Kidney (tissue), 14 donors: ENCODE results near the gene MESP1. TPM values are rescaled to one million over a fixed set of nuclear protein-coding genes. Genes with fewer than 3 reads are reported as not detected.
A peak's percentile ranks its signal among the peaks of the same experiment; 100 is the strongest.

Experiments used
- DNase-seq, 5 donors: peaks; one replicate each; pipeline ENCODE4 v3.0.0-alpha.2; 2013 to 2020
- FAIRE-seq: peaks from 2 replicates; lab custom pipeline; 2012; peaks lifted over from hg19 to GRCh38; lab: Jason Lieb, UNC
- H3K27ac ChIP-seq, 2 donors: one replicate each; pipeline ENCODE4 v1.7.0; 2013; ENCODE audit warnings: low read depth in 2 of 2, low read length in 2 of 2, inconsistent platforms in 1 of 2
- H3K27me3 ChIP-seq: one replicate; pipeline ENCODE4 v1.7.1; 2013; ENCODE audit warnings: low read length, inconsistent platforms; ENCODE audit not compliant: control insufficient read depth, insufficient read depth
- H3K36me3 ChIP-seq, 3 donors: one replicate each; pipeline versions ENCODE4 v1.7.0 to v1.7.1; 2013; ENCODE audit warnings: low read length in 3 of 3, control low read depth in 1 of 3, inconsistent platforms in 1 of 3; ENCODE audit not compliant: insufficient read depth in 3 of 3, control insufficient read depth in 2 of 3
- H3K4me1 ChIP-seq, 3 donors: one replicate each; pipeline versions ENCODE4 v1.7.0 to v1.7.1; 2013; ENCODE audit warnings: low read length in 3 of 3, inconsistent platforms in 1 of 3, low read depth in 1 of 3; ENCODE audit not compliant: control insufficient read depth in 2 of 3, insufficient read depth in 2 of 3
- H3K4me3 ChIP-seq, 3 donors: one replicate each; pipeline versions ENCODE4 v1.7.0 to v1.8.1; 2013; ENCODE audit warnings: low read length in 3 of 3, control low read depth in 1 of 3, inconsistent platforms in 1 of 3
- H3K9ac ChIP-seq, 3 donors: one replicate each; pipeline versions ENCODE4 v1.7.0 to v1.7.1; 2013; ENCODE audit warnings: low read length in 3 of 3, control low read depth in 1 of 3, inconsistent platforms in 1 of 3
- H3K9me3 ChIP-seq, 3 donors: one replicate each; pipeline versions ENCODE4 v1.7.0 to v1.7.1; 2013; ENCODE audit warnings: low read length in 3 of 3, control low read depth in 1 of 3, inconsistent platforms in 1 of 3; ENCODE audit not compliant: control insufficient read depth in 2 of 3, insufficient read depth in 1 of 3
- intact Hi-C: fragments of 100-400 bp; cut with DNase I; formaldehyde crosslinking; loops from one replicate; pipeline ENCODE4 v1.11.1; 2022
- polyA plus RNA-seq: library from polyadenylated mRNA; stranded (reverse); fragments of 350-450 nt; fragmentation: Illumina TruSeq; extraction: RNeasy Lipid Tissue Mini Kit (QIAGEN cat#74804); gene quantifications from one replicate; pipeline ENCODE4 v1.2.3, GENCODE V29; 2014; ENCODE audit warnings: low read depth, low replicate concordance; ENCODE audit not compliant: insufficient read depth
- total RNA-seq: library from RNA; stranded (reverse); fragmentation: NEBNext Ultra II Directional; extraction: Animal tissue kit (Norgen Biotek cat#: 25700); gene quantifications from one replicate; pipeline ENCODE4 v1.2.1, GENCODE V29; 2021
- TF ChIP-seq, protein P1 (sequence below): IDR thresholded peaks from 3 replicates; pipeline ENCODE4 v1.5.1; 2012; ENCODE audit warnings: mild to moderate bottlenecking, moderate library complexity, borderline replicate concordance; ENCODE audit not compliant: insufficient read depth; ENCODE audit errors: extremely low read depth
- donor health status: control.
- donor health status: control.
- donor health status: control.
- donor health status: control.
- donor health status: control.
- donor health status: DM: yes; HTN: yes; CAD: no.
- donor health status: Normal renal cell carcinoma (clear cell type).

Gene MESP1
- total and polyA plus RNA-seq, 2 donors from 2014 or later = 2.1 to 6.0 TPM

DNA sequence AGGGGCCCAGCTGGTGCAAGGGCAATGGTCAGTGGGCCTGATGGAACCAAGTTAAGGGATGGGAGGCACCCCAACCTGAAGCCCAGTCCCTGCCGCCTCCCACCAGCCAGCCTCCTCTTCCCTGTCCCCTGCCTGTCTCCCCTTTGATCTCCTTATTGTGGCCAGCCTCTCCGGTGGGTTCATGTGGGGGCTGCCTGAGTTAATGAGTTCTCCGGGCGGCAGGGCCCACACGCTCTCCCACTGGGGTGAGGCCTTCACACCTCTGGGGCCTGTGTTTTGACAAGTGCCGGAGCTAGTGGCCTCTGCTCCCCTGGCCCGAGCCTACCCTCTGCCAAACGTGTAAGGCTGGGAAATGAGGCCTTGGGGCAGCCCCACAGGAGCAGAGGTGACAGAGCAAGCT lies 7.2 kb upstream of the MESP1 start:
- Histone ChIP-seq H3K4me3 (no peak overlapping the region), H3K9ac (no peak overlapping the region), H3K4me1 (peaks cover 0 to 9% (median 0%) of the 10 kb centered on the region in 3 donors), H3K27ac (no peak overlapping the region), H3K9me3 (no peaks in the 10 kb centered on the region), H3K36me3 (no peaks in the 10 kb centered on the region), H3K27me3 (no peaks in the 10 kb centered on the region)
- TF ChIP-seq, protein P1, sequence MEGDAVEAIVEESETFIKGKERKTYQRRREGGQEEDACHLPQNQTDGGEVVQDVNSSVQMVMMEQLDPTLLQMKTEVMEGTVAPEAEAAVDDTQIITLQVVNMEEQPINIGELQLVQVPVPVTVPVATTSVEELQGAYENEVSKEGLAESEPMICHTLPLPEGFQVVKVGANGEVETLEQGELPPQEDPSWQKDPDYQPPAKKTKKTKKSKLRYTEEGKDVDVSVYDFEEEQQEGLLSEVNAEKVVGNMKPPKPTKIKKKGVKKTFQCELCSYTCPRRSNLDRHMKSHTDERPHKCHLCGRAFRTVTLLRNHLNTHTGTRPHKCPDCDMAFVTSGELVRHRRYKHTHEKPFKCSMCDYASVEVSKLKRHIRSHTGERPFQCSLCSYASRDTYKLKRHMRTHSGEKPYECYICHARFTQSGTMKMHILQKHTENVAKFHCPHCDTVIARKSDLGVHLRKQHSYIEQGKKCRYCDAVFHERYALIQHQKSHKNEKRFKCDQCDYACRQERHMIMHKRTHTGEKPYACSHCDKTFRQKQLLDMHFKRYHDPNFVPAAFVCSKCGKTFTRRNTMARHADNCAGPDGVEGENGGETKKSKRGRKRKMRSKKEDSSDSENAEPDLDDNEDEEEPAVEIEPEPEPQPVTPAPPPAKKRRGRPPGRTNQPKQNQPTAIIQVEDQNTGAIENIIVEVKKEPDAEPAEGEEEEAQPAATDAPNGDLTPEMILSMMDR = no peak
- no peak for FAIRE-seq
- intact Hi-C loops = loop anchor here (5.0 kb wide), 1 partner anchor 119 kb away; no protein-coding TSS in a partner anchor
- DNase-seq = peak in 1 of 5 donors; percentile 49

DNA sequence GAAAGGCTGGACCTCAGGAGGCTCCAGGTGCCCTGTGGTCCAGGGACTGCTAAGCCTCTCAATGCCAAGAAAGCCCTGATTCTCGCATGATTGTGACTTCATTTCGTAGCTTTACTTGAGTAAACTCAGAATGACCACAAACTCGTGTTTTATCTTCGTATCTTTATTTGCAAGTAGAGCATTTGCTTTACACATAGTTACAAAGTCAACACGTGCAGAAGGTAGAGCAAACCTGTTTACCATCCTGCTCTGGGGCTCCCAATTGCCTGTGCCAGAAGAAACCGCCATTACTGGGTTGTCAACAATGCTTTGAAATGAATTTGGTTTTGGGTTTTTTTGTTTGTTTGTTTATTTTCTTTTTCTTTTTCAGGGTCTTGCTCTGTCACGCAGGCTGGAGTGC lies 5.8 kb upstream of the MESP1 start:
- H3K27ac ChIP-seq = no peak overlapping the region
- H3K9ac ChIP-seq = no peak overlapping the region
- no peak for FAIRE-seq
- no peaks in the 10 kb centered on the region for H3K36me3 ChIP-seq
- H3K27me3 ChIP-seq = no peaks in the 10 kb centered on the region
- H3K4me1 ChIP-seq = peaks cover 0 to 9% (median 0%) of the 10 kb centered on the region in 3 donors
- intact Hi-C loops = loop anchor here (5.0 kb wide), 1 partner anchor 120 kb away; no protein-coding TSS in a partner anchor
- no peak for DNase-seq
- TF ChIP-seq, protein P1 = no peak
- H3K4me3 ChIP-seq = no peak overlapping the region
- H3K9me3 ChIP-seq = no peaks in the 10 kb centered on the region

DNA sequence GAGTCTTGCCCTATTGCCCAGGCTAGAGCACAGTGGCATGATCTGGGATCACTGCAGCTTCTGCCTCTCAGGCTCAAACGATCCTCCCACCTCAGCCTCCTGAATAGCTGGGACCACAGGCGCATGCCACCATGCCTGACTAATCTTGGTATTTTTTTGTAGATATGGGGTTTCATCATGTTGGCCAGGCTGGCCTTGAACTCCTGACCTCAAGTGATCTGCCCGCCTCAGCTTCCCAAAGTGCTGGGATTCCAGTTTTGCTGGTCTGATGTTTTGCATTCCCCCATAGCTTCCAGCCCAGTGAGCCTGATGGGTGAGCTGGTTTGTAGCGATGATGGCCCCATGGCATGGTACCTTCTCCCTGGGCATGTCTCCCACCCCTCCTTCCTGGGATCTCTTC lies 4.7 kb upstream of the MESP1 start:
- TF ChIP-seq, protein P1 = no peak
- H3K4me1 ChIP-seq = peaks cover 0 to 10% (median 0%) of the 10 kb centered on the region in 3 donors
- H3K27ac ChIP-seq = no peak overlapping the region
- H3K9ac ChIP-seq = no peak overlapping the region
- no peak overlapping the region for H3K4me3 ChIP-seq
- intact Hi-C loops = loop anchor here (5.0 kb wide), 1 partner anchor 122 kb away; no protein-coding TSS in a partner anchor
- no peak for FAIRE-seq
- DNase-seq = no peak
- no peaks in the 10 kb centered on the region for H3K9me3 ChIP-seq
- no peaks in the 10 kb centered on the region for H3K27me3 ChIP-seq
- H3K36me3 ChIP-seq = no peaks in the 10 kb centered on the region
